BJ (cell line): ENCODE data around the gene SUPT3H. TPM values are rescaled to one million over a fixed set of nuclear protein-coding genes. Genes with fewer than 3 reads are reported as not detected.

Experiments
- CTCF ChIA-PET: fragments of 350-600 bp; formaldehyde crosslinking; extraction: SDS; loops from one replicate; lab custom pipeline; 2021; ENCODE audit warnings: antibody characterized with exemption, inconsistent platforms; lab: Yijun Ruan, JAX
- POLR2A ChIA-PET: fragments of 300-600 bp; sonication (Branson Sonifier 250); formaldehyde crosslinking; extraction: SDS; loops from one replicate; lab custom pipeline; 2021; ENCODE audit warnings: antibody characterized with exemption; lab: Charles Lee
- DNase-seq: peaks from one replicate; pipeline ENCODE4 v3.0.0-alpha.2; 2011; ENCODE audit warnings: low read depth
- H3K27me3 ChIP-seq: 2 replicates; pipeline ENCODE4 v1.6.0; 2011; ENCODE audit warnings: low read length; ENCODE audit not compliant: control insufficient read depth, insufficient read depth
- H3K36me3 ChIP-seq: 2 replicates; pipeline ENCODE4 v1.5.1; 2011; ENCODE audit warnings: low read length; ENCODE audit not compliant: control insufficient read depth, insufficient read depth
- H3K4me3 ChIP-seq: 2 replicates; pipeline ENCODE4 v1.5.1; 2011; ENCODE audit warnings: low read depth, mild to moderate bottlenecking, control low read depth, low read length
- polyA plus RNA-seq: library from polyadenylated mRNA; depleted of rRNA; stranded (reverse); fragments of >200 nt; gene quantifications from 2 replicates; pipeline ENCODE4 v1.2.3, GENCODE V29; 2011
- TF ChIP-seq, protein P1 (sequence below): IDR thresholded peaks from 2 replicates; pipeline ENCODE4 v1.5.1; 2011; ENCODE audit warnings: low read depth, mild to moderate bottlenecking, control low read depth, inconsistent platforms, low read length, moderate library complexity; ENCODE audit not compliant: insufficient read depth

Gene SUPT3H
- polyA plus RNA-seq, 1 experiment: 7.8 TPM

DNA sequence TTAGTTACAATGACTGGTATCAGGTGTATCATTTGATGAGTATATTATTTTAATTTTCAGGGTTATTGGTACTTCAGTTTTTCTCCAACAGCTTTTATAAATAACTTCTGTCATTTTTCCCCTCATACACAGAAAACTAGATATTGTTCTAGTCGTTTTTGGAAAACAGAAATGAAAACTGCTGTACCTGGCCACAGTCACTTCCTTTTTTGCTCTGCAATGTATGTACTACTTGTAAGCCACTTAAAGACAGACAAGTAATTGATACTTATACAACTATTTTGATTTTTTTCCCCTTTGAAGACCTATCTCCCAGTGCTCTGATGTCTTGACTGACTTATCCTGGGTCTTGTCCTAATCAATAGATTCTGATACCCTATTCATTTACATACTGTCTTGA, 268.2 kb downstream of the SUPT3H start:
- Histone ChIP-seq H3K27me3 (no peaks in the 10 kb centered on the region), H3K4me3 (no peak overlapping the region), H3K36me3 (no peaks in the 10 kb centered on the region)
- ChIA-PET POLR2A (no interaction called here), CTCF (interaction anchor here (0.6 kb wide), 1 partner anchor 412 kb away, joined by 3 read pairs; no protein-coding TSS in a partner anchor)
- no peak for DNase-seq
- TF ChIP-seq, protein P1, sequence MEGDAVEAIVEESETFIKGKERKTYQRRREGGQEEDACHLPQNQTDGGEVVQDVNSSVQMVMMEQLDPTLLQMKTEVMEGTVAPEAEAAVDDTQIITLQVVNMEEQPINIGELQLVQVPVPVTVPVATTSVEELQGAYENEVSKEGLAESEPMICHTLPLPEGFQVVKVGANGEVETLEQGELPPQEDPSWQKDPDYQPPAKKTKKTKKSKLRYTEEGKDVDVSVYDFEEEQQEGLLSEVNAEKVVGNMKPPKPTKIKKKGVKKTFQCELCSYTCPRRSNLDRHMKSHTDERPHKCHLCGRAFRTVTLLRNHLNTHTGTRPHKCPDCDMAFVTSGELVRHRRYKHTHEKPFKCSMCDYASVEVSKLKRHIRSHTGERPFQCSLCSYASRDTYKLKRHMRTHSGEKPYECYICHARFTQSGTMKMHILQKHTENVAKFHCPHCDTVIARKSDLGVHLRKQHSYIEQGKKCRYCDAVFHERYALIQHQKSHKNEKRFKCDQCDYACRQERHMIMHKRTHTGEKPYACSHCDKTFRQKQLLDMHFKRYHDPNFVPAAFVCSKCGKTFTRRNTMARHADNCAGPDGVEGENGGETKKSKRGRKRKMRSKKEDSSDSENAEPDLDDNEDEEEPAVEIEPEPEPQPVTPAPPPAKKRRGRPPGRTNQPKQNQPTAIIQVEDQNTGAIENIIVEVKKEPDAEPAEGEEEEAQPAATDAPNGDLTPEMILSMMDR: no peak

GRCh38 chr6:45105170-45105820, 272.4 kb downstream of the SUPT3H start:
- ChIA-PET POLR2A (interaction anchor here (0.5 kb wide), 1 partner anchor 818 kb away, joined by 4 read pairs; no protein-coding TSS in a partner anchor), CTCF (no interaction called here)
- H3K27me3 ChIP-seq: no peaks in the 10 kb centered on the region
- DNase-seq: no peak
- TF ChIP-seq, protein P1: no peak
- no peak overlapping the region for H3K4me3 ChIP-seq
- no peaks in the 10 kb centered on the region for H3K36me3 ChIP-seq

- Histone ChIP-seq H3K27me3 (no peaks in the 10 kb centered on the region), H3K4me3 (no peak overlapping the region), H3K36me3 (no peaks in the 10 kb centered on the region)
- POLR2A ChIA-PET: interaction anchor here (0.5 kb wide), 1 partner anchor 818 kb away, joined by 4 read pairs; no protein-coding TSS in a partner anchor
- no peak for DNase-seq
- CTCF ChIA-PET: no interaction called here
- TF ChIP-seq, protein P1: no peak
Observed at GRCh38 chr6:45104429-45104828, 273.3 kb downstream of the SUPT3H start.

DNA sequence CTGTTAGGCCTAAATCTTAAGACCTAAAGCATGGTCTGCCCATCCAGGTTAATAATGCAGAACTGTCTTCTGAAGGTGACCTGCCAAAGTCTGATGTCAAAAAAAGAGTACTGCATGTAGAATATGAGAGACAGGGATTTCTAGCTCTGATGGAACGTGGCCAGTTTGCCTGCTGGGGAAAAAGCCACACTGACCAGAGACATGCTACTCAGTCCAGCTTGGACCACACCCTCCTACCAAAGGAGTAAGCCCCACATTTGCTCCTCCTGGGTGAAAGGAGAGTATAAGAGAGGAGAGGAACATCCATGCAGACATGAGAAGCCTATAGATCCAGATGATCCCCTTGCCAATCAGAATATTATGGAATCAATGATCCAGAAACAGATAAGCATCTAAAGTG, 279.5 kb downstream of the SUPT3H start:
- ChIA-PET CTCF (no interaction called here), POLR2A (no interaction called here)
- no peak overlapping the region for H3K4me3 ChIP-seq
- no peaks in the 10 kb centered on the region for H3K36me3 ChIP-seq
- no peaks in the 10 kb centered on the region for H3K27me3 ChIP-seq
- TF ChIP-seq, protein P1: no peak
- no peak for DNase-seq

DNA sequence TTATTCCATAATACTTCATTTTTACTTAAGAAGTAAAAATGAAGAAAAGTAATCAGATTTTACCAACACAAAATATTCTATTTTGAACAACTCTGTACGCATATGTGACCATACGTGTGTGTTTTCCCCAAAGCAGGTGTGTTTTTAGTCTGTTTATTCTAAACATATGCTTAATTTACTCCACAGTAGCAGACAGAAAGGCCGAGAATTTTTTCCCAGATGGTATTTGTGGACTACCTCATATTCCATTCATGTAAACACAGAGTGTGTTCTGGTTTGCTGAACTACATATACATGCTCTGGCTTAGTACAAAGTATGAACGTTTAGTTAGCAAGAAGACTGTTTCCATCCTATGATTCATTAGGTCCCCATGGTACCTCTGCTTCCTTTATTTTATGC, 282.9 kb downstream of the SUPT3H start:
- POLR2A ChIA-PET: no interaction called here
- H3K36me3 ChIP-seq: no peaks in the 10 kb centered on the region
- TF ChIP-seq, protein P1: no peak
- no peak overlapping the region for H3K4me3 ChIP-seq
- CTCF ChIA-PET: no interaction called here
- no peak for DNase-seq
- H3K27me3 ChIP-seq: no peaks in the 10 kb centered on the region
